Panc1 (cell line): ENCODE results near the gene MAD1L1. TPM values are rescaled to one million over a fixed set of nuclear protein-coding genes. Genes with fewer than 3 reads are reported as not detected.

Source experiments
- ATAC-seq: fragments of 200-7000 bp; cut with Tn5 transposase; 2 replicates; pipeline ENCODE4 v1.9.1; 2020; ENCODE audit warnings: mild to moderate bottlenecking, moderate library complexity
- BruUV-seq: library from RNA; stranded (reverse); fragments of 400-500 nt; replicated peaks from 2 replicates; lab custom pipeline; 2021; lab: Mats Ljungman, UMichigan
- CTCF ChIA-PET: fragments of 300-600 bp; sonication (Branson Sonifier 250); formaldehyde crosslinking; loops from one replicate; lab custom pipeline; 2022; ENCODE audit warnings: antibody characterized with exemption; lab: Charles Lee
- POLR2A ChIA-PET: fragments of 300-600 bp; sonication (Branson Sonifier 250); formaldehyde crosslinking; loops from one replicate; lab custom pipeline; 2022; ENCODE audit warnings: antibody characterized with exemption; lab: Charles Lee
- DNase-seq: peaks from one replicate; pipeline ENCODE4 v3.0.0-alpha.2; 2010; ENCODE audit warnings: low read depth, low spot score
- H3K27ac ChIP-seq: 2 replicates; pipeline ENCODE4 v1.5.1; 2011; ENCODE audit warnings: mild to moderate bottlenecking, low read length, inconsistent platforms
- H3K27me3 ChIP-seq: fragments of 200-500 bp; sonication (Bioruptor generic); 2 replicates; pipeline ENCODE4 v1.6.0; 2014; ENCODE audit warnings: low read length, inconsistent platforms; ENCODE audit not compliant: control insufficient read depth, insufficient read depth
- H3K36me3 ChIP-seq: fragments of 200-500 bp; sonication (Bioruptor generic); 2 replicates; pipeline ENCODE4 v1.5.1; 2014; ENCODE audit warnings: inconsistent platforms, mild to moderate bottlenecking, low read length, moderate library complexity; ENCODE audit not compliant: control insufficient read depth, insufficient read depth
- H3K4me1 ChIP-seq: 2 replicates; pipeline ENCODE4 v1.5.1; 2011; ENCODE audit warnings: inconsistent platforms, mild to moderate bottlenecking, low read length, moderate library complexity; ENCODE audit not compliant: control insufficient read depth, insufficient read depth
- H3K4me3 ChIP-seq, 2 experiments: 2 replicates each; pipeline ENCODE4 v1.5.1; 2011 to 2012; ENCODE audit warnings: low read depth in 2 of 2, low read length in 2 of 2, mild to moderate bottlenecking in 2 of 2, inconsistent platforms in 1 of 2, moderate library complexity in 1 of 2
- H3K9me3 ChIP-seq: fragments of 200-500 bp; sonication (Bioruptor generic); 2 replicates; pipeline ENCODE4 v1.5.1; 2014; ENCODE audit warnings: low read depth, mild to moderate bottlenecking, inconsistent platforms, low read length, moderate library complexity; ENCODE audit not compliant: control insufficient read depth, insufficient read depth
- POLR2AphosphoS5 ChIP-seq: IDR thresholded peaks from 2 replicates; pipeline ENCODE4 v1.6.1; 2012; ENCODE audit warnings: mild to moderate bottlenecking, low read depth, low read length, moderate library complexity
- SIN3A ChIP-seq: IDR thresholded peaks from 2 replicates; pipeline ENCODE4 v1.6.1; 2012; ENCODE audit warnings: low read depth, mild to moderate bottlenecking, low read length, moderate library complexity, borderline replicate concordance; ENCODE audit not compliant: insufficient read depth
- TCF7L2 ChIP-seq: IDR thresholded peaks from 2 replicates; pipeline ENCODE4 v1.6.1; 2011; ENCODE audit warnings: mild to moderate bottlenecking, low read depth, low read length, inconsistent platforms
- in situ Hi-C: cut with HindIII; loops from 2 replicates; pipeline ENCODE4 v1.10.0; 2016; ENCODE audit warnings: low sequenced_read_pairs, low pct_unique_long_range_greater_than_20kb
- intact Hi-C: fragments of 100-400 bp; cut with micrococcal nuclease; formaldehyde crosslinking; loops from one replicate; pipeline ENCODE4 v1.10.0; 2022; ENCODE audit not compliant: unreplicated experiment
- total RNA-seq: library from RNA; stranded (reverse); gene quantifications from one replicate; pipeline ENCODE4 v1.2.1, GENCODE V29; 2021; ENCODE audit not compliant: unreplicated experiment
- TF ChIP-seq, protein P1 (sequence below), 2 experiments: IDR thresholded peaks; 2 replicates each; pipeline ENCODE4 v1.6.1; 2011 to 2012; ENCODE audit warnings: low read depth in 2 of 2, control low read depth in 1 of 2, low read length in 1 of 2, mild to moderate bottlenecking in 1 of 2, moderate library complexity in 1 of 2; ENCODE audit not compliant: insufficient read depth in 1 of 2
- TF ChIP-seq, protein P2 (sequence below): fragments of 450-650 bp; IDR thresholded peaks from 2 replicates; pipeline ENCODE4 v1.5.1; 2017; ENCODE audit warnings: mild to moderate bottlenecking

MAD1L1 gene
- total RNA-seq, 1 experiment from 2014 or later = 70.8 TPM

- ChIA-PET POLR2A (no interaction called here), CTCF (no interaction called here)
Measured at GRCh38 chr7:2049111-2049781, 183.5 kb downstream of the MAD1L1 start.

GRCh38 chr7:2048531-2048930 is 184.2 kb downstream of the MAD1L1 start:
- no TSS peak for BruUV-seq
- ATAC-seq (no peak), DNase-seq (no peak)
- Histone ChIP-seq H3K27ac (no peak overlapping the region), H3K4me3 (no peak overlapping the region), H3K4me1 (no peaks in the 10 kb centered on the region), H3K36me3 (no peaks in the 10 kb centered on the region), H3K9me3 (no peaks in the 10 kb centered on the region), H3K27me3 (no peaks in the 10 kb centered on the region)
- TF ChIP-seq, protein P1, sequence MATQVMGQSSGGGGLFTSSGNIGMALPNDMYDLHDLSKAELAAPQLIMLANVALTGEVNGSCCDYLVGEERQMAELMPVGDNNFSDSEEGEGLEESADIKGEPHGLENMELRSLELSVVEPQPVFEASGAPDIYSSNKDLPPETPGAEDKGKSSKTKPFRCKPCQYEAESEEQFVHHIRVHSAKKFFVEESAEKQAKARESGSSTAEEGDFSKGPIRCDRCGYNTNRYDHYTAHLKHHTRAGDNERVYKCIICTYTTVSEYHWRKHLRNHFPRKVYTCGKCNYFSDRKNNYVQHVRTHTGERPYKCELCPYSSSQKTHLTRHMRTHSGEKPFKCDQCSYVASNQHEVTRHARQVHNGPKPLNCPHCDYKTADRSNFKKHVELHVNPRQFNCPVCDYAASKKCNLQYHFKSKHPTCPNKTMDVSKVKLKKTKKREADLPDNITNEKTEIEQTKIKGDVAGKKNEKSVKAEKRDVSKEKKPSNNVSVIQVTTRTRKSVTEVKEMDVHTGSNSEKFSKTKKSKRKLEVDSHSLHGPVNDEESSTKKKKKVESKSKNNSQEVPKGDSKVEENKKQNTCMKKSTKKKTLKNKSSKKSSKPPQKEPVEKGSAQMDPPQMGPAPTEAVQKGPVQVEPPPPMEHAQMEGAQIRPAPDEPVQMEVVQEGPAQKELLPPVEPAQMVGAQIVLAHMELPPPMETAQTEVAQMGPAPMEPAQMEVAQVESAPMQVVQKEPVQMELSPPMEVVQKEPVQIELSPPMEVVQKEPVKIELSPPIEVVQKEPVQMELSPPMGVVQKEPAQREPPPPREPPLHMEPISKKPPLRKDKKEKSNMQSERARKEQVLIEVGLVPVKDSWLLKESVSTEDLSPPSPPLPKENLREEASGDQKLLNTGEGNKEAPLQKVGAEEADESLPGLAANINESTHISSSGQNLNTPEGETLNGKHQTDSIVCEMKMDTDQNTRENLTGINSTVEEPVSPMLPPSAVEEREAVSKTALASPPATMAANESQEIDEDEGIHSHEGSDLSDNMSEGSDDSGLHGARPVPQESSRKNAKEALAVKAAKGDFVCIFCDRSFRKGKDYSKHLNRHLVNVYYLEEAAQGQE (IDR thresholded peaks at IDR 0.05; ENCODE audit: insufficient read depth in 1 of 2, low read depth in 2 of 2, low read length in 1 of 2) = no peak
- TF ChIP-seq SIN3A = no peak
- no peak for TF ChIP-seq TCF7L2
- TF ChIP-seq, protein P2, sequence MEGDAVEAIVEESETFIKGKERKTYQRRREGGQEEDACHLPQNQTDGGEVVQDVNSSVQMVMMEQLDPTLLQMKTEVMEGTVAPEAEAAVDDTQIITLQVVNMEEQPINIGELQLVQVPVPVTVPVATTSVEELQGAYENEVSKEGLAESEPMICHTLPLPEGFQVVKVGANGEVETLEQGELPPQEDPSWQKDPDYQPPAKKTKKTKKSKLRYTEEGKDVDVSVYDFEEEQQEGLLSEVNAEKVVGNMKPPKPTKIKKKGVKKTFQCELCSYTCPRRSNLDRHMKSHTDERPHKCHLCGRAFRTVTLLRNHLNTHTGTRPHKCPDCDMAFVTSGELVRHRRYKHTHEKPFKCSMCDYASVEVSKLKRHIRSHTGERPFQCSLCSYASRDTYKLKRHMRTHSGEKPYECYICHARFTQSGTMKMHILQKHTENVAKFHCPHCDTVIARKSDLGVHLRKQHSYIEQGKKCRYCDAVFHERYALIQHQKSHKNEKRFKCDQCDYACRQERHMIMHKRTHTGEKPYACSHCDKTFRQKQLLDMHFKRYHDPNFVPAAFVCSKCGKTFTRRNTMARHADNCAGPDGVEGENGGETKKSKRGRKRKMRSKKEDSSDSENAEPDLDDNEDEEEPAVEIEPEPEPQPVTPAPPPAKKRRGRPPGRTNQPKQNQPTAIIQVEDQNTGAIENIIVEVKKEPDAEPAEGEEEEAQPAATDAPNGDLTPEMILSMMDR = no peak
- TF ChIP-seq POLR2AphosphoS5 = no peak
- intact Hi-C loops = no loop called here
- ChIA-PET CTCF (no interaction called here), POLR2A (interaction anchor here (0.5 kb wide), 1 partner anchor 386 kb away, joined by 4 read pairs; no protein-coding TSS in a partner anchor)
- in situ Hi-C loops = no loop called here

More at GRCh38 chr7:2049111-2049781, 183.5 kb downstream of the MAD1L1 start:
- H3K9me3 ChIP-seq = no peaks in the 10 kb centered on the region
- H3K36me3 ChIP-seq = no peaks in the 10 kb centered on the region
- ATAC-seq (no peak), DNase-seq (no peak)
- intact Hi-C loops = no loop called here
- H3K4me1 ChIP-seq = no peaks in the 10 kb centered on the region
- no peak overlapping the region for H3K27ac ChIP-seq
- no peaks in the 10 kb centered on the region for H3K27me3 ChIP-seq
- TF ChIP-seq TCF7L2 = no peak
- no peak overlapping the region for H3K4me3 ChIP-seq
- in situ Hi-C loops = no loop called here
- no TSS peak for BruUV-seq

DNA sequence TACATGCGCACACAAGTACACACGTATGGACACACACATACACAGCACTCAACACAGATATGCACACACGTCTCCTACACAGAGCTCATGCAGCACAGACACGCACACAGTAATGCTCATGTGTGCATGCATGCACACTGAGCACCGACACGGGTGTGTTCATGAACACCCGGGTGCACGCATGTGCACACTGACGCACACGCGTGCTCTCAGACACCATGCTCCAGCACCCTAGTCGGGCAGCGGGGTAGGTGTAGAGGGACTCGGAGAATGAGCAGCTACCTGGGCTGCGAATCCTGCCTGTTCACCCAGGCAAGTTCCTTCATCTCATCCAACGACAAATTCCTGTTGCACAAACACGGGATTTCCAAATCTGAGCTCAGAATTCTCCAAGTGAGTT is 184.7 kb downstream of the MAD1L1 start:
- TF ChIP-seq POLR2AphosphoS5 = no peak
- TF ChIP-seq, protein P2 = no peak
- TF ChIP-seq TCF7L2 = no peak
- TF ChIP-seq, protein P1 (IDR thresholded peaks at IDR 0.05; ENCODE audit: insufficient read depth in 1 of 2, low read depth in 2 of 2, low read length in 1 of 2) = no peak
- no peak for TF ChIP-seq SIN3A
- H3K27ac ChIP-seq = no peak overlapping the region
- ChIA-PET POLR2A (interaction anchor here (0.5 kb wide), 1 partner anchor 386 kb away, joined by 4 read pairs; no protein-coding TSS in a partner anchor), CTCF (no interaction called here)
- no peaks in the 10 kb centered on the region for H3K4me1 ChIP-seq
- ATAC-seq (no peak), DNase-seq (no peak)
- no peaks in the 10 kb centered on the region for H3K27me3 ChIP-seq
- in situ Hi-C loops = no loop called here
- no peak overlapping the region for H3K4me3 ChIP-seq
- intact Hi-C loops = no loop called here
- H3K9me3 ChIP-seq = no peaks in the 10 kb centered on the region
- no peaks in the 10 kb centered on the region for H3K36me3 ChIP-seq
- no TSS peak for BruUV-seq
